Measurements from ENCODE around the gene RNF167.

RNF167 gene

DNA sequence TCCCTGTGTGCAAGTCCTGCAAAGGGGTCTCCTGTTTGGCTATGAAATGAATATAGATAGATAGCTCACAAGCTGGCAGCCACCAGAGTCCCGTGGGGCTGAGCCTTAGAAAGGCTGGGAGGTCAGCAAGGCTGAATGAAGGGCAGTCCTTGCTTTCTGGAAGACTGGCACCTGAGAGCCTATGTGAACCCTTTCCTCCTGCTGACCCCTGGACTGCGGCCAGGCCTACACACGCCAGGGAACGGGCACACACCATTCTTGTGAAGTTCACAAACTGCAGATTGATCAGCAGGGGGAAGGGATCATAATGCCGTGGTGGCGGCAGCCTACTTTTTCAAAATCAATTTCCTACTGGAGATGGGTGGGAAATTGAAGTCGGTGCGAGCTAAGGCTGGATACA is 41.7 kb upstream of the RNF167 start:
- POLR2A ChIA-PET: no interaction called here

DNA sequence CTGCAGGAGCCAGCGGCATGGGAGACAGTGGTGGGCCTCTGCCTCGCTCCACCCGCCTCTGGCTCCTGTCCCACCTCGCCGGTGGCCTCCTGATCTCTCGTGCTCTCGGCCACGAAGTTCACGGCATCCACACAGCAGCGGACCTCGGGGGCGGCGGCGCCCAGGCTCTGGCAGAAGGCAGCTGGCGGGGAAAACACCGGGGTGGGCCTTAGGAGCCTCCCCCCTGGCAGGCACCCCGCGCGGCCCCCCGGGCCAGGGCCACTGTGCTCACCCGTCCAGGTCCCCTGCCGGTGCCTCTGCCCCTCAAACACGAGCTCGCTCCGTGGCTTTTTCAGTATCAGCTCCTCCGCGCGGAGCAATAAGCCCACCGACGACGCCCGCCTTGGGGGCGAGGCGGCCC is 41.1 kb upstream of the RNF167 start:
- no peak overlapping the region for H3K4me3 ChIP-seq (ENCODE audit: low read depth, low read length)
- CTCF ChIA-PET: interaction anchor here (0.7 to 1.0 kb wide), 2 partner anchors 10 to 160 kb away, joined by 3 to 4 read pairs; partner anchors contain the start of gene ZMYND15
- POLR2A ChIA-PET: no interaction called here
- TF ChIP-seq ZNF843 (tag by site-specific recombination; IDR thresholded peaks at IDR 0.05) (no peak), REPIN1 (tag by site-specific recombination; IDR thresholded peaks at IDR 0.05; ENCODE audit: low read depth) (no peak), ZNF366 (tag by site-specific recombination; conservative IDR thresholded peaks at IDR 0.05) (no peak), EGR2 (tag by site-specific recombination; IDR thresholded peaks at IDR 0.05; ENCODE audit: low read depth) (no peak)
- TF ChIP-seq, protein P1, sequence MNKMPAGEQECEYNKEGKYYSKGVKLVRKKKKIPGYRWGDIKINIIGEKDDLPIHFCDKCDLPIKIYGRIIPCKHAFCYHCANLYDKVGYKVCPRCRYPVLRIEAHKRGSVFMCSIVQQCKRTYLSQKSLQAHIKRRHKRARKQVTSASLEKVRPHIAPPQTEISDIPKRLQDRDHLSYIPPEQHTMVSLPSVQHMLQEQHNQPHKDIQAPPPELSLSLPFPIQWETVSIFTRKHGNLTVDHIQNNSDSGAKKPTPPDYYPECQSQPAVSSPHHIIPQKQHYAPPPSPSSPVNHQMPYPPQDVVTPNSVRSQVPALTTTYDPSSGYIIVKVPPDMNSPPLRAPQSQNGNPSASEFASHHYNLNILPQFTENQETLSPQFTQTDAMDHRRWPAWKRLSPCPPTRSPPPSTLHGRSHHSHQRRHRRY (tag by site-specific recombination; IDR thresholded peaks at IDR 0.05): no peak
- TF ChIP-seq, protein P2, sequence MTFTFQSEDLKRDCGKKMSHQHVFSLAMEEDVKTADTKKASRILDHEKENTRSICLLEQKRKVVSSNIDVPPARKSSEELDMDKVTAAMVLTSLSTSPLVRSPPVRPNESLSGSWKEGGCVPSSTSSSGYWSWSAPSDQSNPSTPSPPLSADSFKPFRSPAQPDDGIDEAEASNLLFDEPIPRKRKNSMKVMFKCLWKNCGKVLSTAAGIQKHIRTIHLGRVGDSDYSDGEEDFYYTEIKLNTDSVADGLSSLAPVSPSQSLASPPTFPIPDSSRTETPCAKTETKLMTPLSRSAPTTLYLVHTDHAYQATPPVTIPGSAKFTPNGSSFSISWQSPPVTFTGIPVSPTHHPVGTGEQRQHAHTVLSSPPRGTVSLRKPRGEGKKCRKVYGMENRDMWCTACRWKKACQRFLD (tag by site-specific recombination; IDR thresholded peaks at IDR 0.05): no peak
- TF ChIP-seq, protein P3, sequence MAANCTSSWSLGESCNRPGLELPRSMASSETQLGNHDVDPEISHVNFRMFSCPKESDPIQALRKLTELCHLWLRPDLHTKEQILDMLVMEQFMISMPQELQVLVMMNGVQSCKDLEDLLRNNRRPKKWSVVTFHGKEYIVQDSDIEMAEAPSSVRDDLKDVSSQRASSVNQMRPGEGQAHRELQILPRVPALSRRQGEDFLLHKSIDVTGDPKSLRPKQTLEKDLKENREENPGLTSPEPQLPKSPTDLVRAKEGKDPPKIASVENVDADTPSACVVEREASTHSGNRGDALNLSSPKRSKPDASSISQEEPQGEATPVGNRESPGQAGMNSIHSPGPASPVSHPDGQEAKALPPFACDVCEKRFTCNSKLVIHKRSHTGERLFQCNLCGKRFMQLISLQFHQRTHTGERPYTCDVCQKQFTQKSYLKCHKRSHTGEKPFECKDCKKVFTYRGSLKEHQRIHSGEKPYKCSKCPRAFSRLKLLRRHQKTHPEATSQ (tag by site-specific recombination; IDR thresholded peaks at IDR 0.05): no peak
- TF ChIP-seq, protein P4, sequence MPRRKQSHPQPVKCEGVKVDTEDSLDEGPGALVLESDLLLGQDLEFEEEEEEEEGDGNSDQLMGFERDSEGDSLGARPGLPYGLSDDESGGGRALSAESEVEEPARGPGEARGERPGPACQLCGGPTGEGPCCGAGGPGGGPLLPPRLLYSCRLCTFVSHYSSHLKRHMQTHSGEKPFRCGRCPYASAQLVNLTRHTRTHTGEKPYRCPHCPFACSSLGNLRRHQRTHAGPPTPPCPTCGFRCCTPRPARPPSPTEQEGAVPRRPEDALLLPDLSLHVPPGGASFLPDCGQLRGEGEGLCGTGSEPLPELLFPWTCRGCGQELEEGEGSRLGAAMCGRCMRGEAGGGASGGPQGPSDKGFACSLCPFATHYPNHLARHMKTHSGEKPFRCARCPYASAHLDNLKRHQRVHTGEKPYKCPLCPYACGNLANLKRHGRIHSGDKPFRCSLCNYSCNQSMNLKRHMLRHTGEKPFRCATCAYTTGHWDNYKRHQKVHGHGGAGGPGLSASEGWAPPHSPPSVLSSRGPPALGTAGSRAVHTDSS (tag by site-specific recombination; IDR thresholded peaks at IDR 0.05): no peak
- H3K36me3 ChIP-seq (ENCODE audit: control insufficient read depth in 2 of 2, insufficient read depth in 1 of 2, low read length in 2 of 2): peaks cover 0 to 57% of the 10 kb centered on the region in 2 experiments; a peak in 1 of 3 replicates
- H3K4me1 ChIP-seq (ENCODE audit: control insufficient read depth, insufficient read depth, low read length): peaks cover 3% of the 10 kb centered on the region; the same call in 1 of the 2 replicates
- H3K27ac ChIP-seq (ENCODE audit: extremely low read depth, low read depth, low read length): no peak overlapping the region
- H3K9me3 ChIP-seq (ENCODE audit: control insufficient read depth, insufficient read depth, low read depth, low read length): no peaks in the 10 kb centered on the region

More for the DNA sequence above, 41.7 kb upstream of the RNF167 start:
- no peaks in the 10 kb centered on the region for H3K9me3 ChIP-seq (ENCODE audit: control insufficient read depth, insufficient read depth, low read depth, low read length)
- TF ChIP-seq ZNF37A (tag by site-specific recombination; IDR thresholded peaks at IDR 0.05): no peak
- TF ChIP-seq ZNF10 (tag by site-specific recombination; IDR thresholded peaks at IDR 0.05): no peak
- no peak for TF ChIP-seq ZNF350 (tag by site-specific recombination; IDR thresholded peaks at IDR 0.05)
- TF ChIP-seq ZNF624 (tag by site-specific recombination; IDR thresholded peaks at IDR 0.05): no peak
- TF ChIP-seq ZNF416 (tag by site-specific recombination; IDR thresholded peaks at IDR 0.05): no peak
- TF ChIP-seq ZNF473 (tag by site-specific recombination; IDR thresholded peaks at IDR 0.05): no peak
- no peak for TF ChIP-seq GLI4 (tag by site-specific recombination; IDR thresholded peaks at IDR 0.05)
- TF ChIP-seq, protein P5, sequence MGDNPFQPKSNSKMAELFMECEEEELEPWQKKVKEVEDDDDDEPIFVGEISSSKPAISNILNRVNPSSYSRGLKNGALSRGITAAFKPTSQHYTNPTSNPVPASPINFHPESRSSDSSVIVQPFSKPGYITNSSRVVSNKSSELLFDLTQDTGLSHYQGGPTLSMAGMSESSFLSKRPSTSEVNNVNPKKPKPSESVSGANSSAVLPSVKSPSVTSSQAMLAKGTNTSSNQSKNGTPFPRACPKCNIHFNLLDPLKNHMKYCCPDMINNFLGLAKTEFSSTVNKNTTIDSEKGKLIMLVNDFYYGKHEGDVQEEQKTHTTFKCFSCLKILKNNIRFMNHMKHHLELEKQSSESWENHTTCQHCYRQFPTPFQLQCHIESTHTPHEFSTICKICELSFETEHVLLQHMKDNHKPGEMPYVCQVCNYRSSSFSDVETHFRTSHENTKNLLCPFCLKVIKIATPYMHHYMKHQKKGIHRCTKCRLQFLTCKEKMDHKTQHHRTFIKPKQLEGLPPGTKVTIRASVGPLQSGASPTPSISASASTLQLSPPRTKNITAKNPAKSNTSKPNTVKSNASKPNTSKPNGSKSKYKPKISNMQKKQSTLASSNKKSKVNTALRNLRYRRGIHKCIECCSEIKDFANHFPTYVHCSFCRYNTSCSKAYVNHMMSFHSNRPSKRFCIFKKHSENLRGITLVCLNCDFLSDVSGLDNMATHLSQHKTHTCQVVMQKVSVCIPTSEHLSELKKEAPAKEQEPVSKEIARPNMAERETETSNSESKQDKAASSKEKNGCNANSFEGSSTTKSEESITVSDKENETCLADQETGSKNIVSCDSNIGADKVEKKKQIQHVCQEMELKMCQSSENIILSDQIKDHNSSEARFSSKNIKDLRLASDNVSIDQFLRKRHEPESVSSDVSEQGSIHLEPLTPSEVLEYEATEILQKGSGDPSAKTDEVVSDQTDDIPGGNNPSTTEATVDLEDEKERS (tag by site-specific recombination; IDR thresholded peaks at IDR 0.05): no peak
- no peak for TF ChIP-seq ZNF600 (tag by site-specific recombination; IDR thresholded peaks at IDR 0.05)
- no peak for TF ChIP-seq GLI2 (tag by site-specific recombination; IDR thresholded peaks at IDR 0.05; ENCODE audit: borderline replicate concordance, low read depth)
- TF ChIP-seq, protein P6, sequence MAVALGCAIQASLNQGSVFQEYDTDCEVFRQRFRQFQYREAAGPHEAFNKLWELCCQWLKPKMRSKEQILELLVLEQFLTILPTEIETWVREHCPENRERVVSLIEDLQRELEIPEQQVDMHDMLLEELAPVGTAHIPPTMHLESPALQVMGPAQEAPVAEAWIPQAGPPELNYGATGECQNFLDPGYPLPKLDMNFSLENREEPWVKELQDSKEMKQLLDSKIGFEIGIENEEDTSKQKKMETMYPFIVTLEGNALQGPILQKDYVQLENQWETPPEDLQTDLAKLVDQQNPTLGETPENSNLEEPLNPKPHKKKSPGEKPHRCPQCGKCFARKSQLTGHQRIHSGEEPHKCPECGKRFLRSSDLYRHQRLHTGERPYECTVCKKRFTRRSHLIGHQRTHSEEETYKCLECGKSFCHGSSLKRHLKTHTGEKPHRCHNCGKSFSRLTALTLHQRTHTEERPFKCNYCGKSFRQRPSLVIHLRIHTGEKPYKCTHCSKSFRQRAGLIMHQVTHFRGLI (tag by site-specific recombination; IDR thresholded peaks at IDR 0.05): no peak
- TF ChIP-seq ZNF792 (tag by site-specific recombination; IDR thresholded peaks at IDR 0.05): no peak
- TF ChIP-seq, protein P7, sequence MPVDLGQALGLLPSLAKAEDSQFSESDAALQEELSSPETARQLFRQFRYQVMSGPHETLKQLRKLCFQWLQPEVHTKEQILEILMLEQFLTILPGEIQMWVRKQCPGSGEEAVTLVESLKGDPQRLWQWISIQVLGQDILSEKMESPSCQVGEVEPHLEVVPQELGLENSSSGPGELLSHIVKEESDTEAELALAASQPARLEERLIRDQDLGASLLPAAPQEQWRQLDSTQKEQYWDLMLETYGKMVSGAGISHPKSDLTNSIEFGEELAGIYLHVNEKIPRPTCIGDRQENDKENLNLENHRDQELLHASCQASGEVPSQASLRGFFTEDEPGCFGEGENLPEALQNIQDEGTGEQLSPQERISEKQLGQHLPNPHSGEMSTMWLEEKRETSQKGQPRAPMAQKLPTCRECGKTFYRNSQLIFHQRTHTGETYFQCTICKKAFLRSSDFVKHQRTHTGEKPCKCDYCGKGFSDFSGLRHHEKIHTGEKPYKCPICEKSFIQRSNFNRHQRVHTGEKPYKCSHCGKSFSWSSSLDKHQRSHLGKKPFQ (tag by site-specific recombination; IDR thresholded peaks at IDR 0.05): no peak
- TF ChIP-seq ZBTB1 (tag by site-specific recombination; IDR thresholded peaks at IDR 0.05): no peak
- no peak for TF ChIP-seq ZNF701 (tag by site-specific recombination; IDR thresholded peaks at IDR 0.05)
- TF ChIP-seq, protein P3 (tag by site-specific recombination; IDR thresholded peaks at IDR 0.05): no peak
- CTCF ChIA-PET: no interaction called here
- H3K36me3 ChIP-seq (ENCODE audit: control insufficient read depth in 2 of 2, insufficient read depth in 1 of 2, low read length in 2 of 2): peaks cover 0 to 63% of the 10 kb centered on the region in 2 experiments; a peak in 2 of 3 replicates
- H3K27ac ChIP-seq (ENCODE audit: extremely low read depth, low read depth, low read length): no peak overlapping the region
- peaks cover 3% of the 10 kb centered on the region; the same call in 1 of the 2 replicates for H3K4me1 ChIP-seq (ENCODE audit: control insufficient read depth, insufficient read depth, low read length)
- no peak overlapping the region for H3K4me3 ChIP-seq (ENCODE audit: low read depth, low read length)

All from HEK293 (cell line).